ENCODE measurements around the gene SYP. TPM values are rescaled to one million over a fixed set of nuclear protein-coding genes. Genes with fewer than 3 reads are reported as not detected.
"Not testable (repeated sequence)": the region's sequence is repeated elsewhere in the genome, so short reads cannot be mapped to it uniquely, and the experiment has no call there.

Gene SYP
- total RNA-seq, 2 donors from 2014 or later = 6.4 to 7.4 TPM

- Histone ChIP-seq H3K36me3 (no peaks in the 10 kb centered on the region), H3K4me3 (no peak overlapping the region), H3K27me3 (no peaks in the 10 kb centered on the region), H3K4me1 (no peaks in the 10 kb centered on the region), H3K27ac (no peak overlapping the region), H3K9ac (ENCODE audit: low read depth in 2 of 2, low read length in 2 of 2) (no peak overlapping the region), H3K9me3 (no peaks in the 10 kb centered on the region)
- intact Hi-C loops (cut with DNase I) = no loop called here
- DNase-seq = no peak
- TF ChIP-seq CTCF (IDR thresholded peaks at IDR 0.05) = no peak
These were observed 46.5 kb downstream of the SYP start for GRCh38 chrX:49153467-49153866.

- H3K36me3 ChIP-seq; H3K9me3 ChIP-seq; H3K9ac ChIP-seq (ENCODE audit: low read depth in 2 of 2, low read length in 2 of 2); intact Hi-C loops (cut with DNase I); H3K27me3 ChIP-seq; H3K4me3 ChIP-seq; DNase-seq; H3K4me1 ChIP-seq: not testable (repeated sequence)
- peak overlapping the region; percentile 70 for H3K27ac ChIP-seq
These were observed 50.7 kb downstream of the SYP start for GRCh38 chrX:49149291-49149690.

GRCh38 chrX:49148390-49149100 lies 51.4 kb downstream of the SYP start:
- H3K9ac ChIP-seq (ENCODE audit: low read depth in 2 of 2, low read length in 2 of 2); intact Hi-C loops (cut with DNase I): not testable (repeated sequence)

GRCh38 chrX:49147936-49148335 lies 52.1 kb downstream of the SYP start:
- Histone ChIP-seq H3K9ac (ENCODE audit: low read depth in 2 of 2, low read length in 2 of 2) (no peak overlapping the region), H3K27me3 (no peaks in the 10 kb centered on the region), H3K4me3 (no peak overlapping the region), H3K36me3 (no peaks in the 10 kb centered on the region), H3K4me1 (no peaks in the 10 kb centered on the region), H3K27ac (no peak overlapping the region), H3K9me3 (no peaks in the 10 kb centered on the region)
- intact Hi-C loops (cut with DNase I) = no loop called here
- no peak for TF ChIP-seq CTCF (IDR thresholded peaks at IDR 0.05)
- no peak for DNase-seq

More at GRCh38 chrX:49148390-49149100, 51.4 kb downstream of the SYP start:
- H3K27me3 ChIP-seq, H3K9me3 ChIP-seq, H3K4me3 ChIP-seq, H3K4me1 ChIP-seq, H3K36me3 ChIP-seq: not testable (repeated sequence)
- H3K27ac ChIP-seq = peak overlapping the region; percentile 70
- DNase-seq = peak; percentile 52

GRCh38 chrX:49147282-49147681 lies 52.7 kb downstream of the SYP start:
- DNase-seq = no peak
- intact Hi-C loops (cut with DNase I) = no loop called here
- no peak overlapping the region for H3K4me3 ChIP-seq
- no peaks in the 10 kb centered on the region for H3K27me3 ChIP-seq
- no peak for TF ChIP-seq CTCF (IDR thresholded peaks at IDR 0.05)
- no peaks in the 10 kb centered on the region for H3K36me3 ChIP-seq
- H3K27ac ChIP-seq = no peak overlapping the region
- no peaks in the 10 kb centered on the region for H3K9me3 ChIP-seq
- no peaks in the 10 kb centered on the region for H3K4me1 ChIP-seq
- H3K9ac ChIP-seq (ENCODE audit: low read depth in 2 of 2, low read length in 2 of 2) = no peak overlapping the region

- H3K4me1 ChIP-seq; H3K27ac ChIP-seq; H3K9ac ChIP-seq (ENCODE audit: low read depth in 2 of 2, low read length in 2 of 2); H3K9me3 ChIP-seq; H3K27me3 ChIP-seq; H3K4me3 ChIP-seq; H3K36me3 ChIP-seq; DNase-seq; intact Hi-C loops (cut with DNase I): not testable (repeated sequence)
These were observed 56.8 kb downstream of the SYP start for GRCh38 chrX:49143154-49143553.

GRCh38 chrX:49142264-49142663 lies 57.7 kb downstream of the SYP start:
- intact Hi-C loops (cut with DNase I); H3K36me3 ChIP-seq; H3K4me1 ChIP-seq; H3K27ac ChIP-seq; H3K27me3 ChIP-seq; H3K4me3 ChIP-seq; H3K9me3 ChIP-seq; DNase-seq; H3K9ac ChIP-seq (ENCODE audit: low read depth in 2 of 2, low read length in 2 of 2): not testable (repeated sequence)
